Natural killer cell (primary cell): Measurements from ENCODE around the gene GFI1B. TPM values are rescaled to one million over a fixed set of nuclear protein-coding genes. Genes with fewer than 3 reads are reported as not detected.

Experiments used
- ATAC-seq, 3 donors: fragments of 150-1000 bp in 2 of 3; fragments of 200-7000 bp in 1 of 3; cut with Tn5 transposase; 1 replicate in 1 of 3; 2 replicates in 2 of 3; pipeline ENCODE4 v1.10.0; 2021; ENCODE audit warnings: mild to moderate bottlenecking in 2 of 3, moderate library complexity in 2 of 3
- DNase-seq, 2 donors: peaks; one replicate each; pipeline versions ENCODE4 v3.0.0 to v3.0.0-alpha.2; 2013 to 2021; ENCODE audit warnings: mixed read lengths in 1 of 2
- H3K27ac ChIP-seq: one replicate; pipeline ENCODE4 v1.5.1; 2013; ENCODE audit warnings: mild to moderate bottlenecking, low read length
- H3K27me3 ChIP-seq: one replicate; pipeline ENCODE4 v1.6.1; 2013; ENCODE audit warnings: low read length; ENCODE audit not compliant: control insufficient read depth, insufficient read depth
- H3K36me3 ChIP-seq: one replicate; pipeline ENCODE4 v1.6.1; 2013; ENCODE audit warnings: low read length; ENCODE audit not compliant: control insufficient read depth, insufficient read depth
- H3K4me1 ChIP-seq: one replicate; pipeline ENCODE4 v1.6.1; 2013; ENCODE audit warnings: low read length; ENCODE audit not compliant: control insufficient read depth, insufficient read depth
- H3K4me3 ChIP-seq: one replicate; pipeline ENCODE4 v1.5.1; 2013; ENCODE audit warnings: low read length
- H3K9me3 ChIP-seq: one replicate; pipeline ENCODE4 v1.6.1; 2013; ENCODE audit warnings: low read length; ENCODE audit not compliant: control insufficient read depth, insufficient read depth
- H3K27ac Mint-ChIP-seq, 2 donors: one replicate each; pipeline ENCODE4 v1.8.0; 2022; ENCODE audit warnings: mild to moderate bottlenecking in 2 of 2, mixed read lengths in 2 of 2, moderate library complexity in 1 of 2
- H3K27me3 Mint-ChIP-seq, 2 donors: one replicate each; pipeline ENCODE4 v1.8.0; 2022; ENCODE audit warnings: low read depth in 2 of 2, mixed read lengths in 2 of 2
- H3K36me3 Mint-ChIP-seq: one replicate; pipeline ENCODE4 v1.8.0; 2022; ENCODE audit warnings: mixed read lengths
- H3K4me1 Mint-ChIP-seq, 2 donors: one replicate each; pipeline ENCODE4 v1.8.0; 2022; ENCODE audit warnings: mixed read lengths in 2 of 2
- H3K4me3 Mint-ChIP-seq: one replicate; pipeline ENCODE4 v1.8.0; 2022; ENCODE audit warnings: mild to moderate bottlenecking, moderate library complexity, mixed read lengths
- H3K9me3 Mint-ChIP-seq, 2 donors: one replicate each; pipeline ENCODE4 v1.8.0; 2022; ENCODE audit warnings: mixed read lengths in 2 of 2
- WGBS: methylation state at CpG from one replicate; pipeline ENCODE4 v1.1.7; 2013; ENCODE audit warnings: missing lambda C conversion rate; ENCODE audit not compliant: insufficient coverage; 5-methylcytosine and 5-hydroxymethylcytosine counted together
- intact Hi-C: fragments of 100-400 bp; cut with micrococcal nuclease; formaldehyde crosslinking; loops from one replicate; pipeline ENCODE4 v1.14.2; 2022
- total RNA-seq, 4 donors: library from RNA; stranded (reverse); fragments of 120-200 nt in 1 of 4; gene quantifications; one replicate each; pipeline versions ENCODE4 v1.2.3 to v1.2.4, GENCODE V29; 2013 to 2022
- TF ChIP-seq, protein P1 (sequence below): fragments of 200-600 bp; IDR thresholded peaks from one replicate; pipeline ENCODE4 v1.8.0; 2022; ENCODE audit warnings: antibody characterized with exemption

Gene GFI1B
- total RNA-seq, 3 donors from 2014 or later (not counting 1 experiment from before 2014, with no cell fraction given), result 0.41 to 3.3 (median 2.8) TPM

- Mint-ChIP-seq H3K4me3 (no peak overlapping the region), H3K27me3 (peaks cover 0 to 10% of the 10 kb centered on the region in 2 donors), H3K9me3 (peaks cover 0 to 2% of the 10 kb centered on the region in 2 donors), H3K36me3 (no peaks in the 10 kb centered on the region), H3K27ac (no peak overlapping the region), H3K4me1 (no peaks in the 10 kb centered on the region)
- H3K27me3 ChIP-seq, result no peaks in the 10 kb centered on the region
- H3K4me1 ChIP-seq, result peaks cover 3% of the 10 kb centered on the region
- no peak overlapping the region for H3K4me3 ChIP-seq
- intact Hi-C loops, result no loop called here
- DNase-seq (no peak), ATAC-seq (no peak)
- TF ChIP-seq, protein P1, sequence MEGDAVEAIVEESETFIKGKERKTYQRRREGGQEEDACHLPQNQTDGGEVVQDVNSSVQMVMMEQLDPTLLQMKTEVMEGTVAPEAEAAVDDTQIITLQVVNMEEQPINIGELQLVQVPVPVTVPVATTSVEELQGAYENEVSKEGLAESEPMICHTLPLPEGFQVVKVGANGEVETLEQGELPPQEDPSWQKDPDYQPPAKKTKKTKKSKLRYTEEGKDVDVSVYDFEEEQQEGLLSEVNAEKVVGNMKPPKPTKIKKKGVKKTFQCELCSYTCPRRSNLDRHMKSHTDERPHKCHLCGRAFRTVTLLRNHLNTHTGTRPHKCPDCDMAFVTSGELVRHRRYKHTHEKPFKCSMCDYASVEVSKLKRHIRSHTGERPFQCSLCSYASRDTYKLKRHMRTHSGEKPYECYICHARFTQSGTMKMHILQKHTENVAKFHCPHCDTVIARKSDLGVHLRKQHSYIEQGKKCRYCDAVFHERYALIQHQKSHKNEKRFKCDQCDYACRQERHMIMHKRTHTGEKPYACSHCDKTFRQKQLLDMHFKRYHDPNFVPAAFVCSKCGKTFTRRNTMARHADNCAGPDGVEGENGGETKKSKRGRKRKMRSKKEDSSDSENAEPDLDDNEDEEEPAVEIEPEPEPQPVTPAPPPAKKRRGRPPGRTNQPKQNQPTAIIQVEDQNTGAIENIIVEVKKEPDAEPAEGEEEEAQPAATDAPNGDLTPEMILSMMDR, result no peak
- 93% methylated on average over 5 of the region's 5 CpGs for WGBS
- H3K9me3 ChIP-seq, result no peaks in the 10 kb centered on the region
- no peak overlapping the region for H3K27ac ChIP-seq
- no peaks in the 10 kb centered on the region for H3K36me3 ChIP-seq
Measured at GRCh38 chr9:133009906-133010582, 31.6 kb downstream of the GFI1B start.

GRCh38 chr9:133014696-133015095 lies 36.2 kb downstream of the GFI1B start:
- Mint-ChIP-seq H3K27ac (no peak overlapping the region), H3K4me1 (no peaks in the 10 kb centered on the region), H3K36me3 (no peaks in the 10 kb centered on the region), H3K27me3 (peaks cover 0 to 7% of the 10 kb centered on the region in 2 donors), H3K4me3 (no peak overlapping the region), H3K9me3 (no peaks in the 10 kb centered on the region)
- intact Hi-C loops, result no loop called here
- H3K4me3 ChIP-seq, result no peak overlapping the region
- no peaks in the 10 kb centered on the region for H3K9me3 ChIP-seq
- no peaks in the 10 kb centered on the region for H3K36me3 ChIP-seq
- no peak for ATAC-seq
- TF ChIP-seq, protein P1, result no peak
- H3K27ac ChIP-seq, result no peak overlapping the region
- H3K4me1 ChIP-seq, result no peaks in the 10 kb centered on the region
- DNase-seq, result no peak
- no peaks in the 10 kb centered on the region for H3K27me3 ChIP-seq
- WGBS, result 100% methylated on average over 2 of the region's 5 CpGs

- H3K36me3 Mint-ChIP-seq, result no peaks in the 10 kb centered on the region
- TF ChIP-seq, protein P1, result no peak
- Histone ChIP-seq H3K4me1 (peaks cover 10% of the 10 kb centered on the region), H3K9me3 (no peaks in the 10 kb centered on the region), H3K36me3 (no peaks in the 10 kb centered on the region), H3K27me3 (no peaks in the 10 kb centered on the region), H3K4me3 (no peak overlapping the region), H3K27ac (no peak overlapping the region)
- H3K9me3 Mint-ChIP-seq, result no peaks in the 10 kb centered on the region
- H3K4me1 Mint-ChIP-seq, result peaks cover 0 to 16% of the 10 kb centered on the region in 2 donors
- DNase-seq (peak in 1 of 2 donors; percentile 43), ATAC-seq (no peak)
- no peak overlapping the region for H3K27ac Mint-ChIP-seq
- 79% methylated on average over 26 of the region's 26 CpGs for WGBS
- H3K4me3 Mint-ChIP-seq, result no peak overlapping the region
- H3K27me3 Mint-ChIP-seq, result no peaks in the 10 kb centered on the region
- intact Hi-C loops, result loop anchor here (2.0 kb wide), 1 partner anchor 47 kb away; no protein-coding TSS in a partner anchor
Measured at GRCh38 chr9:133023117-133023890, 44.8 kb downstream of the GFI1B start.
